ENCODE data around the gene CLCN2.

The CLCN2 gene

DNA sequence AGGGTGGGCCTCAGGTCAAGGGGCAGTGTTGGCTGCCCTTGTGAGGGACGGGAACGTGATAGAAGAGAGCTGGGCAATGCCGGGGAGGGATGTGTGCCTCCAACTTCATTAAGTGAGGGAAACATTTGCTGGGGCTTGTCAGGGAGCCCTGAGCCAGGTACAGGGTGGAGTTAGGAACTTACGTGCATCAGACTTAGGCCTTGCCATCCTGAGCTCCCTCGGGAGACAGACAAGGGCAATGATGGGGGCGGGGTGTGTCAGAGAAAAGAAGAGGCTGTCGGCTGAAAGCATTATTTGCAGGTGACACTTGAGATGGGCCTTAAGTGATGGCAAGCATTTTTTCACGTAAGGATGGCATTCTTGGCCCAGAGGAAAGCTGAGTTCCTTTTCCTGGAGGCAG, 22.4 kb downstream of the CLCN2 start:
- H4K20me1 ChIP-seq (ENCODE audit: low read depth, low read length), result peaks cover 1% of the 10 kb centered on the region; the same call in 1 of the 2 replicates
- no peak overlapping the region for H3K4me3 ChIP-seq (ENCODE audit: insufficient read depth, low read length, poor library complexity, severe bottlenecking)
- no peaks in the 10 kb centered on the region for H3K79me2 ChIP-seq (ENCODE audit: insufficient read depth, low read length)
- H3K9me2 ChIP-seq (replicated peaks; ENCODE audit: insufficient read depth, low read length), result no peaks in the 10 kb centered on the region
- no peaks in the 10 kb centered on the region for H3K27me3 ChIP-seq (ENCODE audit: low read length)
- TF ChIP-seq EZH2phosphoT487 (conservative IDR thresholded peaks at IDR 0.05; ENCODE audit: low read length), result no peak
- TF ChIP-seq, protein P1, sequence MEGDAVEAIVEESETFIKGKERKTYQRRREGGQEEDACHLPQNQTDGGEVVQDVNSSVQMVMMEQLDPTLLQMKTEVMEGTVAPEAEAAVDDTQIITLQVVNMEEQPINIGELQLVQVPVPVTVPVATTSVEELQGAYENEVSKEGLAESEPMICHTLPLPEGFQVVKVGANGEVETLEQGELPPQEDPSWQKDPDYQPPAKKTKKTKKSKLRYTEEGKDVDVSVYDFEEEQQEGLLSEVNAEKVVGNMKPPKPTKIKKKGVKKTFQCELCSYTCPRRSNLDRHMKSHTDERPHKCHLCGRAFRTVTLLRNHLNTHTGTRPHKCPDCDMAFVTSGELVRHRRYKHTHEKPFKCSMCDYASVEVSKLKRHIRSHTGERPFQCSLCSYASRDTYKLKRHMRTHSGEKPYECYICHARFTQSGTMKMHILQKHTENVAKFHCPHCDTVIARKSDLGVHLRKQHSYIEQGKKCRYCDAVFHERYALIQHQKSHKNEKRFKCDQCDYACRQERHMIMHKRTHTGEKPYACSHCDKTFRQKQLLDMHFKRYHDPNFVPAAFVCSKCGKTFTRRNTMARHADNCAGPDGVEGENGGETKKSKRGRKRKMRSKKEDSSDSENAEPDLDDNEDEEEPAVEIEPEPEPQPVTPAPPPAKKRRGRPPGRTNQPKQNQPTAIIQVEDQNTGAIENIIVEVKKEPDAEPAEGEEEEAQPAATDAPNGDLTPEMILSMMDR (IDR thresholded peaks at IDR 0.05; ENCODE audit: insufficient read depth, low read length, poor library complexity, severe bottlenecking), result no peak
- 0 out of 2 replicates have a peak, but pooled peaks cover 1% of the 10 kb centered on the region for H3K36me3 ChIP-seq (ENCODE audit: low read length)
- H3K27ac ChIP-seq (ENCODE audit: low read depth, low read length), result no peak overlapping the region
- H3K4me2 ChIP-seq (ENCODE audit: low read depth, low read length, poor library complexity, severe bottlenecking), result no peak overlapping the region
- no peak overlapping the region for H2AFZ ChIP-seq (ENCODE audit: low read depth, low read length, severe bottlenecking)
- no peak overlapping the region for H3K9ac ChIP-seq (ENCODE audit: low read length)
- H3F3A ChIP-seq (ENCODE audit: insufficient read depth), result peaks cover 17% of the 10 kb centered on the region
- H3K9me3 ChIP-seq (ENCODE audit: insufficient read depth, low read length), result no peaks in the 10 kb centered on the region

- Histone ChIP-seq H3K36me3 (ENCODE audit: low read length) (0 out of 2 replicates have a peak, but pooled peaks cover 6% of the 10 kb centered on the region), H2AFZ (ENCODE audit: low read depth, low read length, severe bottlenecking) (no peak overlapping the region), H4K20me1 (ENCODE audit: low read depth, low read length) (peaks cover 3% of the 10 kb centered on the region; the same call in 1 of the 2 replicates), H3K27me3 (ENCODE audit: low read length) (no peaks in the 10 kb centered on the region), H3K79me2 (ENCODE audit: insufficient read depth, low read length) (no peaks in the 10 kb centered on the region), H3K4me3 (ENCODE audit: insufficient read depth, low read length, poor library complexity, severe bottlenecking) (no peak overlapping the region), H3K4me2 (ENCODE audit: low read depth, low read length, poor library complexity, severe bottlenecking) (no peak overlapping the region), H3K27ac (ENCODE audit: low read depth, low read length) (no peak overlapping the region), H3K9me3 (ENCODE audit: insufficient read depth, low read length) (no peaks in the 10 kb centered on the region), H3K9ac (ENCODE audit: low read length) (no peak overlapping the region), H3F3A (ENCODE audit: insufficient read depth) (peaks cover 21% of the 10 kb centered on the region), H3K9me2 (replicated peaks; ENCODE audit: insufficient read depth, low read length) (no peaks in the 10 kb centered on the region)
- no peak for TF ChIP-seq EZH2phosphoT487 (conservative IDR thresholded peaks at IDR 0.05; ENCODE audit: low read length)
- TF ChIP-seq, protein P1 (IDR thresholded peaks at IDR 0.05; ENCODE audit: insufficient read depth, low read length, poor library complexity, severe bottlenecking), result no peak
Measured at GRCh38 chr3:184338511-184338945, 22.9 kb downstream of the CLCN2 start.

DNA sequence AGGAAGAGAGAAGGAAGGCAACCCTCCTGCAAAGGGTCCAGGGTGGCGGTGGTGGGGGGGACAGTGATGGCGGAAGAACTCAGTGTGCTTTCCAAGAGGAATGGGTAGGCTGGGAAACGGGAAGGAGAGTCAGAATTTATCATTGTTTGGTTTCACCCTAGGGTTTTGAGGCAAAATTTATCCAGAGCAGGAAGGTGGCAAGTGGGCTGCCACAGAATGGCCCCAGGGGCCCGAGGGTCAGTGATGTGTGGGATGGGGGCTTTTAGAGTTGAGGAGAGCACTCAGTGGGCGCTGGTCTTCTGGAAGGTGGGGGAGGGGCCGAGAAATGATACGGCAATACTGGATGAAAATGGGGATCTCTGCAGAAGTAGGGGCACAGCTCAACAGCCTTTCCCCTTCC, 23.4 kb downstream of the CLCN2 start:
- H3K9ac ChIP-seq (ENCODE audit: low read length), result no peak overlapping the region
- H2AFZ ChIP-seq (ENCODE audit: low read depth, low read length, severe bottlenecking), result no peak overlapping the region
- no peak overlapping the region for H3K4me3 ChIP-seq (ENCODE audit: insufficient read depth, low read length, poor library complexity, severe bottlenecking)
- no peak overlapping the region for H3K4me2 ChIP-seq (ENCODE audit: low read depth, low read length, poor library complexity, severe bottlenecking)
- no peaks in the 10 kb centered on the region for H3K9me2 ChIP-seq (replicated peaks; ENCODE audit: insufficient read depth, low read length)
- no peak overlapping the region for H3K27ac ChIP-seq (ENCODE audit: low read depth, low read length)
- no peaks in the 10 kb centered on the region for H3K79me2 ChIP-seq (ENCODE audit: insufficient read depth, low read length)
- TF ChIP-seq, protein P1 (IDR thresholded peaks at IDR 0.05; ENCODE audit: insufficient read depth, low read length, poor library complexity, severe bottlenecking), result no peak
- no peak for TF ChIP-seq EZH2phosphoT487 (conservative IDR thresholded peaks at IDR 0.05; ENCODE audit: low read length)
- 0 out of 2 replicates have a peak, but pooled peaks cover 8% of the 10 kb centered on the region for H3K36me3 ChIP-seq (ENCODE audit: low read length)
- H3K9me3 ChIP-seq (ENCODE audit: insufficient read depth, low read length), result no peaks in the 10 kb centered on the region
- H3K27me3 ChIP-seq (ENCODE audit: low read length), result no peaks in the 10 kb centered on the region
- H4K20me1 ChIP-seq (ENCODE audit: low read depth, low read length), result peaks cover 3% of the 10 kb centered on the region; the same call in 1 of the 2 replicates
- H3F3A ChIP-seq (ENCODE audit: insufficient read depth), result peaks cover 27% of the 10 kb centered on the region

Measured in SU-DHL-6 (cell line).